ENCODE data around the gene RAB7A.

Gene RAB7A

DNA sequence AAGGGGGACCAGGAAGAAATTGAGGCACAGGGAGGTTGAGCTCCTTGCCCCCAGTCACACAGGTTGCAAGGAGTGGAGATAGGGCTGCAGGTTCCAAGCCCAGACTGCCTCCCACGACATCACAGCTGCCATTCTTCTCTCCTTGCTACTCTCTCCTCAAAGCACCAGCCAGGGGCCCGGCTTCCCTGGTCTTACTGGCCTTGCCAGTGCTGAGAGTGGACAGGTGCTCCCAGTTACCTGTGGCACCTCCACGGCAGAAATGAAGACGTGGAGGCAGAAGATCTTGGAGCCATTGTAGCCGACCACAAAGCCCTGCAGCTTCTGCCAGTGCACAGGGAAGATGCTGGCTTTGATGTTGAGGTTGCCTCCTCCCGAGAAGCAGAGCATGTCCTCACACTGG lies 135.5 kb downstream of the RAB7A start:
- peaks cover 4% of the 10 kb centered on the region for H3K27me3 Mint-ChIP-seq (ENCODE audit: low read depth)
- H3K36me3 Mint-ChIP-seq (ENCODE audit: low read depth): peaks cover 41% of the 10 kb centered on the region
- no peak overlapping the region for H3K27ac Mint-ChIP-seq
- peaks cover 43% of the 10 kb centered on the region for H3K9me3 Mint-ChIP-seq
- H3K4me1 Mint-ChIP-seq: peaks cover 26% of the 10 kb centered on the region
- no peak overlapping the region for H3K4me3 Mint-ChIP-seq
- TF ChIP-seq CTCF (IDR thresholded peaks at IDR 0.05; ENCODE audit: unreplicated experiment in 3 of 3): no peak

DNA sequence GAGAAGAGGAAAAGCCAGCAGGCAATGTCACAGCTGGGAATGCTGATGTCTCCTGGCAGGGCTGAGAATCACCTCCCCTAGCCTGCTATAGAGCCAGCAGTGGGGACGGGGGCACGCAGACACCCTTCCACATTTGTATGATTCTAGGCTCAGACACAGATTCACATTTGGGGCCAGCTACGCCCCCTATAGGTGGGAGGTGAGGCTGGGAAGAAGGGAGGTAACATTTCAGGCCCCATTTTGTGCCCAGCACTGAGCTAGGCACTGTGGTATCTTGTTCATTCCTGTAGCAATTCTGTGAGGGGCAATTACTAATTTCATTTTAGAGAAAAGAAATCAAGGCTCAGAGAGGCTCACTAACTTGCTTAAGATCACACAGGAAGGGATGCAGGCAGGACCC lies 137.6 kb downstream of the RAB7A start:
- Mint-ChIP-seq H3K27me3 (ENCODE audit: low read depth) (peaks cover 4% of the 10 kb centered on the region), H3K9me3 (peaks cover 27% of the 10 kb centered on the region)

More for the DNA sequence above, 137.6 kb downstream of the RAB7A start:
- Mint-ChIP-seq H3K27ac (peak overlapping the region; percentile 42 to 77 (median 53)), H3K4me3 (peak overlapping the region in 2 of 3 experiments; percentile 3 to 40), H3K36me3 (ENCODE audit: low read depth) (peaks cover 31% of the 10 kb centered on the region), H3K4me1 (peaks cover 32% of the 10 kb centered on the region)
- peak in 1 of 3 experiments; percentile 18 for TF ChIP-seq CTCF (IDR thresholded peaks at IDR 0.05; ENCODE audit: unreplicated experiment in 3 of 3)

Measured in nephron (organoid).